NT2/D1 (cell line): ENCODE results near the gene APBA1.

Experiments used
- SUZ12 ChIP-seq: IDR thresholded peaks from 2 replicates; pipeline ENCODE4 v1.6.1; 2011; ENCODE audit not compliant: insufficient read length, insufficient read depth; ENCODE audit errors: extremely low read depth
- YY1 ChIP-seq: IDR thresholded peaks from 2 replicates; pipeline ENCODE4 v1.6.1; 2011; ENCODE audit not compliant: insufficient read length, insufficient read depth

GRCh38 chr9:69569738-69570451 lies 102.3 kb downstream of the APBA1 start:
- TF ChIP-seq SUZ12 = no peak
- no peak for TF ChIP-seq YY1
